WTC11 (cell line): ENCODE measurements around the gene TSC22D3.

Source experiments
- ATF1 ChIP-seq: sonication (generic); formaldehyde crosslinking; IDR thresholded peaks from 2 replicates; pipeline ENCODE4 v1.8.1; 2023; ENCODE audit warnings: mild to moderate bottlenecking, moderate library complexity, missing genetic modification reagents
- CTCF ChIP-seq: fragments of 200-600 bp; IDR thresholded peaks from 2 replicates; pipeline ENCODE4 v1.8.0; 2022; ENCODE audit warnings: antibody characterized with exemption
- FOXJ3 ChIP-seq: sonication (generic); formaldehyde crosslinking; IDR thresholded peaks from 2 replicates; pipeline ENCODE4 v1.9.0; 2021; ENCODE audit warnings: missing genetic modification reagents, mild to moderate bottlenecking, borderline replicate concordance
- HMGXB4 ChIP-seq: sonication (generic); formaldehyde crosslinking; IDR thresholded peaks from 2 replicates; pipeline ENCODE4 v1.8.1; 2023; ENCODE audit warnings: mild to moderate bottlenecking, moderate library complexity, missing genetic modification reagents
- NFYB ChIP-seq: sonication (generic); formaldehyde crosslinking; conservative IDR thresholded peaks from 2 replicates; pipeline ENCODE4 v1.8.0; 2022; ENCODE audit warnings: low read depth, missing genetic modification reagents
- ZNF317 ChIP-seq: sonication (generic); formaldehyde crosslinking; IDR thresholded peaks from 2 replicates; pipeline ENCODE4 v1.8.1; 2023; ENCODE audit warnings: low read depth, mild to moderate bottlenecking, moderate library complexity, missing genetic modification reagents, borderline replicate concordance

- TF ChIP-seq ATF1 (CRISPR knock-in tag) (no peak), NFYB (no peak), CTCF (no peak), FOXJ3 (CRISPR knock-in tag) (no peak), HMGXB4 (CRISPR knock-in tag) (no peak), ZNF317 (no peak)
Measured at GRCh38 chrX:107741404-107741790, 34.2 kb downstream of the TSC22D3 start.
